HCT116 (cell line): ENCODE measurements around the gene CTR9. TPM values are rescaled to one million over a fixed set of nuclear protein-coding genes. Genes with fewer than 3 reads are reported as not detected.

Source experiments
- ATAC-seq: fragments of 200-7000 bp; cut with Tn5 transposase; 2 replicates; pipeline ENCODE4 v1.9.1; 2020; ENCODE audit warnings: mild to moderate bottlenecking, moderate library complexity
- BruUV-seq: library from RNA; stranded (reverse); fragments of 400-500 nt; replicated peaks from 2 replicates; lab custom pipeline; 2021; lab: Mats Ljungman, UMichigan
- CTCF ChIA-PET: fragments of 300-600 bp; sonication (Branson Sonifier 250); formaldehyde crosslinking; loops from one replicate; lab custom pipeline; 2021; ENCODE audit warnings: antibody characterized with exemption; lab: Charles Lee
- POLR2A ChIA-PET: fragments of 300-600, 350-600 bp; sonication (Branson Sonifier 250); formaldehyde crosslinking; loops from one replicate; lab custom pipeline; 2021; ENCODE audit warnings: antibody characterized with exemption; lab: Charles Lee
- RAD21 ChIA-PET, 2 experiments: fragments of 300-600 bp; sonication (Branson Sonifier 250); formaldehyde crosslinking; loops; one replicate each; lab custom pipeline; 2023; ENCODE audit warnings: low total read pairs in 2 of 2; ENCODE audit not compliant: uncharacterized antibody in 2 of 2, unreplicated experiment in 2 of 2, low non-redundant PET in 1 of 2; lab: Charles Lee
- DNase-seq: peaks from one replicate; pipeline ENCODE4 v3.0.0-alpha.2; 2010; ENCODE audit warnings: low read depth, low spot score
- H2AFZ ChIP-seq: fragments of 200-600 bp; shearing (Covaris generic), sonication (generic); 2 replicates; pipeline ENCODE4 v1.6.1; 2017; ENCODE audit warnings: low read depth, mixed run types, mixed read lengths, antibody characterized with exemption, low read length; ENCODE audit not compliant: poor library complexity, severe bottlenecking
- H3K27ac ChIP-seq: 2 replicates; pipeline ENCODE4 v1.5.1; 2012; ENCODE audit warnings: low read depth, low read length
- H3K27me3 ChIP-seq: fragments of 200-600 bp; sonication (generic); 2 replicates; pipeline ENCODE4 v1.6.1; 2016; ENCODE audit warnings: mixed run types, low read length, mixed read lengths; ENCODE audit not compliant: insufficient read depth
- H3K36me3 ChIP-seq, 2 experiments: fragments of 200-500 bp in 1 of 2; fragments of 200-600 bp in 1 of 2; sonication (Bioruptor generic) in 1 of 2; sonication (generic) in 1 of 2; 2 replicates each; pipeline versions ENCODE4 v1.5.1 to v1.6.1; 2014 to 2016; ENCODE audit warnings: low read length in 2 of 2, inconsistent platforms in 1 of 2, mixed read lengths in 1 of 2, mixed run types in 1 of 2; ENCODE audit not compliant: insufficient read depth in 2 of 2, control insufficient read depth in 1 of 2
- H3K4me1 ChIP-seq, 2 experiments: fragments of 200-600 bp in 1 of 2; sonication (generic) in 1 of 2; 2 replicates each; pipeline versions ENCODE4 v1.5.1 to v1.6.1; 2012 to 2017; ENCODE audit warnings: low read length in 2 of 2, inconsistent platforms in 1 of 2, mild to moderate bottlenecking in 1 of 2, mixed read lengths in 1 of 2, mixed run types in 1 of 2, moderate library complexity in 1 of 2; ENCODE audit not compliant: insufficient read depth in 2 of 2, control insufficient read depth in 1 of 2
- H3K4me2 ChIP-seq: fragments of 200-600 bp; sonication (generic); 2 replicates; pipeline ENCODE4 v1.6.1; 2017; ENCODE audit warnings: mixed run types, low read length, mixed read lengths
- H3K4me3 ChIP-seq, 2 experiments: fragments of 200-600 bp in 1 of 2; sonication (generic) in 1 of 2; replicated peaks in 1 of 2; 2 replicates each; pipeline ENCODE4 v1.5.1; 2011 to 2016; ENCODE audit warnings: low read length in 2 of 2, control low read depth in 1 of 2, low read depth in 1 of 2, mild to moderate bottlenecking in 1 of 2, mixed read lengths in 1 of 2, mixed run types in 1 of 2
- H3K79me2 ChIP-seq: fragments of 200-600 bp; sonication (generic); 2 replicates; pipeline ENCODE4 v1.6.1; 2017; ENCODE audit warnings: mild to moderate bottlenecking, mixed run types, low read length, moderate library complexity, mixed read lengths; ENCODE audit not compliant: insufficient read depth
- H3K9ac ChIP-seq: fragments of 200-600 bp; sonication (generic); 2 replicates; pipeline ENCODE4 v1.6.1; 2016; ENCODE audit warnings: low read length, mixed read lengths
- H3K9me2 ChIP-seq: fragments of 200-600 bp; sonication (generic), shearing (Covaris generic); 2 replicates; pipeline ENCODE4 v1.6.1; 2017; ENCODE audit warnings: mixed run types, mild to moderate bottlenecking, moderate library complexity; ENCODE audit not compliant: insufficient read depth
- H3K9me3 ChIP-seq, 2 experiments: fragments of 200-500 bp in 1 of 2; fragments of 200-600 bp in 1 of 2; sonication (Bioruptor generic) in 1 of 2; sonication (generic) in 1 of 2; 2 replicates each; pipeline ENCODE4 v1.6.1; 2014 to 2017; ENCODE audit warnings: low read length in 2 of 2, mixed read lengths in 2 of 2, inconsistent platforms in 1 of 2, low read depth in 1 of 2, mild to moderate bottlenecking in 1 of 2, mixed run types in 1 of 2, moderate library complexity in 1 of 2; ENCODE audit not compliant: control insufficient read depth in 1 of 2, insufficient read depth in 1 of 2
- H4K20me1 ChIP-seq: fragments of 200-600 bp; sonication (generic), shearing (Covaris generic); 2 replicates; pipeline ENCODE4 v1.6.1; 2017; ENCODE audit warnings: mixed run types, mild to moderate bottlenecking, moderate library complexity; ENCODE audit not compliant: insufficient read depth
- ATF3 ChIP-seq: IDR thresholded peaks from 2 replicates; pipeline ENCODE4 v1.6.1; 2012
- CBX3 ChIP-seq: IDR thresholded peaks from 2 replicates; pipeline ENCODE4 v1.6.1; 2012; ENCODE audit warnings: low read depth
- CTCF ChIP-seq, 3 experiments: fragments of 200-600 bp in 1 of 3; sonication (generic) in 1 of 3; IDR thresholded peaks in 2 of 3; conservative IDR thresholded peaks in 1 of 3; 2 replicates each; pipeline ENCODE4 v1.5.1; 2012 to 2017; ENCODE audit warnings: low read depth in 2 of 3, low read length in 2 of 3, antibody characterized with exemption in 1 of 3, borderline replicate concordance in 1 of 3, control low read depth in 1 of 3, mild to moderate bottlenecking in 1 of 3, mixed read lengths in 1 of 3, mixed run types in 1 of 3, moderate library complexity in 1 of 3; ENCODE audit not compliant: insufficient read depth in 1 of 3
- EZH2 ChIP-seq: fragments of 200-600 bp; sonication (generic); IDR thresholded peaks from 2 replicates; pipeline ENCODE4 v1.6.1; 2017; ENCODE audit warnings: antibody characterized with exemption, mixed run types
- EZH2phosphoT487 ChIP-seq: fragments of 200-600 bp; IDR thresholded peaks from 2 replicates; pipeline ENCODE4 v1.6.1; 2018; ENCODE audit warnings: antibody characterized with exemption, borderline replicate concordance
- JUND ChIP-seq: IDR thresholded peaks from 2 replicates; pipeline ENCODE4 v1.6.1; 2012
- MAX ChIP-seq: IDR thresholded peaks from 2 replicates; pipeline ENCODE4 v1.6.1; 2012
- POLR2AphosphoS5 ChIP-seq: IDR thresholded peaks from 2 replicates; pipeline ENCODE4 v1.6.1; 2011; ENCODE audit warnings: mild to moderate bottlenecking, low read depth, low read length, moderate library complexity
- RAD21 ChIP-seq: IDR thresholded peaks from 2 replicates; pipeline ENCODE4 v1.6.1; 2012; ENCODE audit warnings: low read depth, mild to moderate bottlenecking
- SIN3A ChIP-seq: IDR thresholded peaks from 2 replicates; pipeline ENCODE4 v1.6.1; 2012; ENCODE audit warnings: low read depth
- SP1 ChIP-seq: IDR thresholded peaks from 2 replicates; pipeline ENCODE4 v1.6.1; 2012; ENCODE audit warnings: low read depth
- TCF7L2 ChIP-seq: IDR thresholded peaks from 2 replicates; pipeline ENCODE4 v1.7.0; 2011; ENCODE audit warnings: borderline replicate concordance, inconsistent platforms; ENCODE audit not compliant: insufficient read depth, insufficient read length; ENCODE audit errors: extremely low read depth
- ZBTB33 ChIP-seq: IDR thresholded peaks from 2 replicates; pipeline ENCODE4 v1.6.1; 2011; ENCODE audit warnings: mild to moderate bottlenecking, low read length, moderate library complexity; ENCODE audit not compliant: insufficient replicate concordance; ENCODE audit errors: extremely low read depth
- ZNF274 ChIP-seq: fragments of 200-500 bp; sonication (Bioruptor generic); IDR thresholded peaks from 2 replicates; pipeline ENCODE4 v1.6.1; 2014; ENCODE audit warnings: mild to moderate bottlenecking, low read depth, low read length, inconsistent platforms
- intact Hi-C: fragments of 100-400 bp; cut with micrococcal nuclease; formaldehyde crosslinking; loops from 2 replicates; pipeline ENCODE4 v1.10.0; 2022
- total RNA-seq: library from RNA; stranded (reverse); gene quantifications from one replicate; pipeline ENCODE4 v1.2.1, GENCODE V29; 2021; ENCODE audit not compliant: unreplicated experiment

CTR9 gene
- total RNA-seq, 1 experiment from 2014 or later = 68.4 TPM

- intact Hi-C loops = no loop called here
- Histone ChIP-seq H3K27ac (no peak overlapping the region), H3K9me2 (no peaks in the 10 kb centered on the region), H3K4me3 (no peak overlapping the region), H3K79me2 (no peaks in the 10 kb centered on the region), H2AFZ (no peak overlapping the region), H3K36me3 (no peaks in the 10 kb centered on the region)
- DNase-seq = no peak
- POLR2A ChIA-PET = interaction anchor here (1.6 kb wide), 1 partner anchor 56 kb away, joined by 5 read pairs; no protein-coding TSS in a partner anchor
- CTCF ChIA-PET = no interaction called here
- no TSS peak for BruUV-seq
- TF ChIP-seq EZH2 = no peak
- no peak for TF ChIP-seq JUND
- TF ChIP-seq ATF3 = no peak
- no peak for TF ChIP-seq CBX3
- TF ChIP-seq TCF7L2 = no peak
- no peak for TF ChIP-seq ZBTB33
- no peak for TF ChIP-seq MAX
- TF ChIP-seq EZH2phosphoT487 = no peak
- TF ChIP-seq ZNF274 = no peak
- no peak for TF ChIP-seq RAD21
- no peak for TF ChIP-seq POLR2AphosphoS5
- TF ChIP-seq CTCF (IDR thresholded peaks at IDR 0.05 in 2 of 3, conservative IDR thresholded peaks at IDR 0.05 in 1 of 3; ENCODE audit: borderline replicate concordance in 1 of 3, insufficient read depth in 1 of 3, low read depth in 2 of 3, low read length in 2 of 3) = no peak
- no peak for TF ChIP-seq SIN3A
- TF ChIP-seq SP1 = no peak
- TF ChIP-seq, all 23 proteins: peak for 0
- H4K20me1 ChIP-seq = no peaks in the 10 kb centered on the region
- no peak overlapping the region for H3K9ac ChIP-seq
- no peak for ATAC-seq
- no peaks in the 10 kb centered on the region for H3K9me3 ChIP-seq
- H3K4me2 ChIP-seq = no peak overlapping the region
- no peaks in the 10 kb centered on the region for H3K27me3 ChIP-seq
- RAD21 ChIA-PET = no interaction called here
- H3K4me1 ChIP-seq = peaks cover 2 to 17% of the 10 kb centered on the region in 2 experiments; a peak in 3 of 4 replicates
These were observed 34.9 kb upstream of the CTR9 start for GRCh38 chr11:10716122-10716521.
